Pulmonary artery endothelial cell (primary cell): ENCODE measurements around the gene ATP1A3. TPM values are rescaled to one million over a fixed set of nuclear protein-coding genes. Genes with fewer than 3 reads are reported as not detected.
"Not testable (repeated sequence)": the region's sequence is repeated elsewhere in the genome, so short reads cannot be mapped to it uniquely, and the experiment has no call there.

Experiments
- DNase-seq: peaks from one replicate; pipeline ENCODE4 v3.0.0-alpha.2; 2011; ENCODE audit warnings: low read depth, low spot score
- total RNA-seq: library from RNA; depleted of rRNA; stranded (reverse); fragments of >200 nt; gene quantifications from 2 replicates; pipeline ENCODE4 v1.2.3, GENCODE V29; 2014

ATP1A3 gene
- total RNA-seq, 1 donor from 2014 or later: 0.07 TPM

- DNase-seq: no peak
These were observed 42.3 kb downstream of the ATP1A3 start for GRCh38 chr19:41951686-41952172.

GRCh38 chr19:41947091-41947490, 46.9 kb downstream of the ATP1A3 start:
- DNase-seq: no peak

GRCh38 chr19:41945135-41945766, 48.8 kb downstream of the ATP1A3 start:
- no peak for DNase-seq

GRCh38 chr19:41944336-41944735, 49.7 kb downstream of the ATP1A3 start:
- no peak for DNase-seq

- no peak for DNase-seq
These were observed 52.4 kb downstream of the ATP1A3 start for GRCh38 chr19:41941410-41942202.

GRCh38 chr19:41940731-41941409, 53.2 kb downstream of the ATP1A3 start:
- no peak for DNase-seq

GRCh38 chr19:41939861-41940730, 53.9 kb downstream of the ATP1A3 start:
- DNase-seq: no peak

- not testable (repeated sequence) for DNase-seq
These were observed 54.8 kb downstream of the ATP1A3 start for GRCh38 chr19:41939209-41939608.

GRCh38 chr19:41937525-41938468, 56.2 kb downstream of the ATP1A3 start:
- no peak for DNase-seq

- DNase-seq: no peak
These were observed 57.1 kb downstream of the ATP1A3 start for GRCh38 chr19:41936961-41937360.

GRCh38 chr19:41936416-41936850, 57.6 kb downstream of the ATP1A3 start:
- no peak for DNase-seq

GRCh38 chr19:41935760-41936415, 58.1 kb downstream of the ATP1A3 start:
- no peak for DNase-seq

GRCh38 chr19:41934849-41935374, 59.1 kb downstream of the ATP1A3 start:
- no peak for DNase-seq

GRCh38 chr19:41933693-41934426, 60.2 kb downstream of the ATP1A3 start:
- no peak for DNase-seq

GRCh38 chr19:41932720-41933332, 61.2 kb downstream of the ATP1A3 start:
- DNase-seq: no peak

GRCh38 chr19:41932259-41932719, 61.7 kb downstream of the ATP1A3 start:
- DNase-seq: no peak

GRCh38 chr19:41930926-41931592, 63.0 kb downstream of the ATP1A3 start:
- DNase-seq: no peak
